Breast epithelium (tissue), 4 donors: ENCODE results near the gene STIM1. TPM values are rescaled to one million over a fixed set of nuclear protein-coding genes. Genes with fewer than 3 reads are reported as not detected.

Source experiments
- DNase-seq, 2 donors: peaks; one replicate each; pipeline ENCODE4 v3.0.0-alpha.2; 2019; ENCODE audit warnings: low spot score in 2 of 2
- H3K27ac ChIP-seq, 2 donors: fragments of 200-600 bp; sonication (generic) in 1 of 2; one replicate each; pipeline ENCODE4 v1.5.1; 2016 to 2019; ENCODE audit warnings: mild to moderate bottlenecking in 1 of 2
- H3K27me3 ChIP-seq, 2 donors: fragments of 200-600 bp; sonication (generic) in 1 of 2; one replicate each; pipeline versions ENCODE4 v1.5.1 to v1.6.0; 2017 to 2019; ENCODE audit warnings: control low read depth in 1 of 2, mild to moderate bottlenecking in 1 of 2
- H3K36me3 ChIP-seq: fragments of 200-600 bp; one replicate; pipeline ENCODE4 v1.5.1; 2019
- H3K4me1 ChIP-seq, 2 donors: fragments of 200-600 bp; sonication (generic); one replicate each; pipeline ENCODE4 v1.5.1; 2016 to 2019; ENCODE audit warnings: control low read depth in 1 of 2
- H3K4me3 ChIP-seq, 3 donors: fragments of 200-600 bp; sonication (generic); 1 replicate in 2 of 3; 2 replicates in 1 of 3; pipeline ENCODE4 v1.5.1; 2016 to 2019; ENCODE audit warnings: mild to moderate bottlenecking in 3 of 3, moderate library complexity in 2 of 3
- H3K9me3 ChIP-seq, 2 donors: fragments of 200-600 bp; sonication (generic) in 1 of 2; one replicate each; pipeline ENCODE4 v1.5.1; 2016 to 2019; ENCODE audit warnings: control low read depth in 1 of 2
- POLR2A ChIP-seq: fragments of 450-650 bp; IDR thresholded peaks from one replicate; pipeline ENCODE4 v1.6.1; 2016; ENCODE audit warnings: antibody characterized with exemption, mild to moderate bottlenecking, moderate library complexity
- POLR2AphosphoS5 ChIP-seq, 3 donors: sonication (generic); formaldehyde crosslinking; IDR thresholded peaks; one replicate each; pipeline ENCODE4 v1.6.1; 2017; ENCODE audit warnings: antibody characterized with exemption in 3 of 3
- intact Hi-C: fragments of 100-400 bp; cut with DNase I; formaldehyde crosslinking; loops from one replicate; pipeline ENCODE4 v1.15.1; 2023; ENCODE audit warnings: low total_unique reads
- total RNA-seq, 3 donors: library from RNA; depleted of rRNA; stranded (reverse); fragments of >200 nt; gene quantifications; one replicate each; pipeline ENCODE4 v1.1.0, GENCODE V29; 2016
- TF ChIP-seq, protein P1 (sequence below), 3 donors: fragments of 450-650 bp; IDR thresholded peaks; one replicate each; pipeline ENCODE4 v1.5.1; 2016 to 2017; ENCODE audit warnings: antibody characterized with exemption in 3 of 3, mild to moderate bottlenecking in 3 of 3, moderate library complexity in 3 of 3

STIM1 gene
- total RNA-seq, 3 donors from 2014 or later, result 44.2 to 68.2 (median 47.9) TPM

DNA sequence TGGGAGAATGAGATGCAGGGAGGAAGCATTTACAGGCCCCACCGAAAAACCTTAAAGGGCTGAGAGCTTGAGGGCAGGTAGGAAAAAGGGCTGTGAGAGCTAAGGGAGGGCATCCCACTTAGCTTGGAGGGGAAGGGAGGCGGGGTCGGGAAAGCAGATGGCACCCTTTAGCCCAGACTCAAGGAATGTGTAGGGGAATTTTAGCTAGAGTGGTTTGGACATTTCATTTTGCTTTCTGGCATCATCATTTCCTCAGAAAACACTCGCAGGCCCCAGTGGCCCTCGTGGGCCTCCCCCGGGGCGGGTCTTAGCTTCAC, 846 bp upstream of the STIM1 start:
- TF ChIP-seq, protein P1, sequence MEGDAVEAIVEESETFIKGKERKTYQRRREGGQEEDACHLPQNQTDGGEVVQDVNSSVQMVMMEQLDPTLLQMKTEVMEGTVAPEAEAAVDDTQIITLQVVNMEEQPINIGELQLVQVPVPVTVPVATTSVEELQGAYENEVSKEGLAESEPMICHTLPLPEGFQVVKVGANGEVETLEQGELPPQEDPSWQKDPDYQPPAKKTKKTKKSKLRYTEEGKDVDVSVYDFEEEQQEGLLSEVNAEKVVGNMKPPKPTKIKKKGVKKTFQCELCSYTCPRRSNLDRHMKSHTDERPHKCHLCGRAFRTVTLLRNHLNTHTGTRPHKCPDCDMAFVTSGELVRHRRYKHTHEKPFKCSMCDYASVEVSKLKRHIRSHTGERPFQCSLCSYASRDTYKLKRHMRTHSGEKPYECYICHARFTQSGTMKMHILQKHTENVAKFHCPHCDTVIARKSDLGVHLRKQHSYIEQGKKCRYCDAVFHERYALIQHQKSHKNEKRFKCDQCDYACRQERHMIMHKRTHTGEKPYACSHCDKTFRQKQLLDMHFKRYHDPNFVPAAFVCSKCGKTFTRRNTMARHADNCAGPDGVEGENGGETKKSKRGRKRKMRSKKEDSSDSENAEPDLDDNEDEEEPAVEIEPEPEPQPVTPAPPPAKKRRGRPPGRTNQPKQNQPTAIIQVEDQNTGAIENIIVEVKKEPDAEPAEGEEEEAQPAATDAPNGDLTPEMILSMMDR (IDR thresholded peaks at IDR 0.05), result no peak
- TF ChIP-seq POLR2A (no peak), POLR2AphosphoS5 (IDR thresholded peaks at IDR 0.05) (no peak)
- no peaks in the 10 kb centered on the region for H3K27me3 ChIP-seq
- DNase-seq, result no peak
- no peaks in the 10 kb centered on the region for H3K9me3 ChIP-seq
- H3K4me3 ChIP-seq, result peak overlapping the region; percentile 72 to 85 (median 82)
- intact Hi-C loops, result no loop called here
- peaks cover 0 to 18% of the 10 kb centered on the region in 2 donors for H3K4me1 ChIP-seq
- H3K36me3 ChIP-seq, result no peaks in the 10 kb centered on the region
- peak overlapping the region; percentile 92 to 97 for H3K27ac ChIP-seq

DNA sequence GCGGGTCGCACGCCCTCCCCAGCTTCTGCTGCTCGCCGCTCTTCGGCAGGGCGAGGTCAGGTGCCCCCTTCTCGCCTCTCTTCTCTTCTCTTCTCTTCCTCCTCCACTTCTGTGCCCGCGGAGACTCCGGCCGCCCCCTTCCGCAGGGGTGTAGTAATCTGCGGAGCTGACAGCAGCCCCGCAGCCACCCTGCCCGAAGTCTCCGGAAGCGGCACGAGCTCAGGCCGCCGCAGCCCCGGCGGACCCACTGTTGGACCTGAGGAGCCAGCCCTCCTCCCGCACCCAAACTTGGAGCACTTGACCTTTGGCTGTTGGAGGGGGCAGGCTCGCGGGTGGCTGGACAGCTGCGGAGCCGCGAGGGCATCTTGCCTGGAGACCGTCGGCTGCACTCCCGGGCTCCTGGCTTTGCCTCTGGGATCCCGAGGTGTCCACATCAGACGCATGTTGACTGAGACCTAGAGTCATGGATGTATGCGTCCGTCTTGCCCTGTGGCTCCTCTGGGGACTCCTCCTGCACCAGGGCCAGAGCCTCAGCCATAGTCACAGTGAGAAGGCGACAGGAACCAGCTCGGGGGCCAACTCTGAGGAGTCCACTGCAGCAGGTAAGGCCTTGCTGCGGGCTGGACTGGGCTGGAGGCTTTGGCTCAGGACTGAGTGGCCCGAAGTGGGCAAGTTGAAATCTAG, 486 bp downstream of the STIM1 start:
- Histone ChIP-seq H3K36me3 (no peaks in the 10 kb centered on the region), H3K9me3 (no peaks in the 10 kb centered on the region), H3K4me1 (peaks cover 0 to 26% of the 10 kb centered on the region in 2 donors), H3K27me3 (no peaks in the 10 kb centered on the region), H3K27ac (peak overlapping the region; percentile 92 to 97), H3K4me3 (peak overlapping the region; percentile 72 to 85 (median 82))
- intact Hi-C loops, result loop anchor here (5.0 kb wide), 1 partner anchor 211 kb away; no protein-coding TSS in a partner anchor
- TF ChIP-seq POLR2AphosphoS5 (IDR thresholded peaks at IDR 0.05), result no peak
- no peak for TF ChIP-seq POLR2A
- TF ChIP-seq, protein P1 (IDR thresholded peaks at IDR 0.05), result no peak
- DNase-seq, result no peak

DNA sequence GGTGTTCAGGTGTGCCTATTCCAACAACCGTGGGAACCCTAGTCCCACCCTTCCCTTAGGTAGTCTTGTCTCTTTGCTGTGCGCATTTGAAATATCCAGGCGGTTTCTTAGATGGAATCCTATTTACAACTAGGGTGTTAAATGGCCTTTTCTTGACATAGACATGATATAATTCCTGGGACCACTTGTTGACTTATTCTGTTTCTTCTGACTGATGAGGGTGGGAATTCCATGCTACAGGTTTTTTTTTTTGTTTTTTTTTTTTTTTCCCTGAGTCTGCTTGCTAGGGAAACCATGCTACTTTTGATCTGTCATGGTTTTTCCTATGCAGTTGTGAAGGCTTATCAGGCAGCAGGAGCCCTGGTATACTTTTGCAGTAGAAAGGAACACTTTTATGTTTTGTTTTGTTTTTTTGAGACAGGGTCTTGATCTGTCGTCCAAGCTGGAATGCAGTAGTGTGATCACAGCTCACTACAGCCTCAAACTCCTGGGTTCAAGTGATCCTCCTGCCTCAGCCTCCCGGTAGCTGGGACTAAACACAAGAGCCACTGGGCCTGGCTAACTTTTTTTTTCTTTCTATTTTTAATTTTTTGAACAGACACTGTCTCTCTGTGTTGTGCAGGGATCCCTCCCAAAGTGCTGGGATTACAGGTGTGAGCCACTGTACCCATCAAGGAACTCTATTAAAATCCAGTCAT, 1.5 kb downstream of the STIM1 start:
- H3K9me3 ChIP-seq, result no peaks in the 10 kb centered on the region
- peak overlapping the region; percentile 92 to 97 for H3K27ac ChIP-seq
- no peak for DNase-seq
- TF ChIP-seq POLR2A (no peak), POLR2AphosphoS5 (IDR thresholded peaks at IDR 0.05) (no peak)
- TF ChIP-seq, protein P1 (IDR thresholded peaks at IDR 0.05), result no peak
- no peaks in the 10 kb centered on the region for H3K36me3 ChIP-seq
- intact Hi-C loops, result loop anchor here (5.0 kb wide), 1 partner anchor 210 kb away; no protein-coding TSS in a partner anchor
- peak overlapping the region; percentile 72 to 85 (median 82) for H3K4me3 ChIP-seq
- peaks cover 0 to 26% of the 10 kb centered on the region in 2 donors for H3K4me1 ChIP-seq
- no peaks in the 10 kb centered on the region for H3K27me3 ChIP-seq

DNA sequence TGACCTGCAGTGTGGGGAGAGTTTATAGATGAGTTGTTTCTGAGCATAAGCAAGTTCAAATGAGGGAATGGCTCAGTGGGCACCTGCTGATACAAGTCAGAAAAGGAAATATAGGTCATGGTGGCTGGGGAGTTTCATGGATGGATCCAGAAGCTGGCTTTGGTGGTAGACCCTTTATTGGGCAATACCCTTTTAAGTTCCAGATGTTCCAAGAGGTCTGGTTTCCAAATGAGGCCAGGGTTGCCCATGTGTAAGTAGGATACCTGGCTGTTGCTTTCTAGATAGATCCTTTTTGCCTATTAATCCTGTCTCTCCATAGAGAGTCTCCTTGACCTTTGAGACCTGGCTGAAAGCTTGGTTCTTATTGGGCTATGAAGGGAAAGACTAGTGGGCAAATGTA, 2.2 kb downstream of the STIM1 start:
- intact Hi-C loops, result loop anchor here (5.0 kb wide), 1 partner anchor 210 kb away; no protein-coding TSS in a partner anchor
- peak overlapping the region in 1 of 2 donors; percentile 3 for H3K27ac ChIP-seq
- no peaks in the 10 kb centered on the region for H3K27me3 ChIP-seq
- H3K9me3 ChIP-seq, result no peaks in the 10 kb centered on the region
- no peak for DNase-seq
- no peaks in the 10 kb centered on the region for H3K36me3 ChIP-seq
- peak overlapping the region; percentile 72 to 85 (median 82) for H3K4me3 ChIP-seq
- TF ChIP-seq POLR2A (no peak), POLR2AphosphoS5 (IDR thresholded peaks at IDR 0.05) (no peak)
- TF ChIP-seq, protein P1 (IDR thresholded peaks at IDR 0.05), result no peak
- peaks cover 0 to 26% of the 10 kb centered on the region in 2 donors for H3K4me1 ChIP-seq

DNA sequence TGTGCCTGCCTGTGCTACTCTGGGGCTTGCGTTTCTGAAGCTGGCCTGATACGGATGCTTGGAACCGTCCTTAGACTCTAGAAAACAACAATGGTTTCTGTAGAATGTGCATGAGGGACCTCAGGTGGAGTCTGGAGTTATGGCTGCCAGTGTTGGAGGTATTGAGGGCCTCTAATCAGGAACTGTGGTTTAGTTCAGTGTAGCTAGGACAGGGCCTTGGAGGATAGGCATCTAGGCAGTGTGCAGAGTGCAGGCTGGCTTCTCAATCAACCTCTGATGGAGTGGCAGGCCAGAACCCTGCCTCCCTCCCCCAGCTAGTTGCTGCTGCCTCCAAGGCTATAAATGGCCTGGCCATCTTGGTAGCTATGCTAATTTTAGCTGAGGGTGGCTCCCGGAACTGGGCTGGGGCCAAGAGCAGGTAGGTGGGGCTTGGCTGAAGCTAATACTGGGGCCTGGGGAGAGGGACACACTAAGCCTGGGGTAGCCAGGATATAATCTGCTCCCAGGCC, 4.0 kb downstream of the STIM1 start:
- Histone ChIP-seq H3K4me3 (peak overlapping the region in 2 of 3 donors; percentile 1 to 55), H3K4me1 (peaks cover 0 to 26% of the 10 kb centered on the region in 2 donors), H3K27ac (peak overlapping the region in 1 of 2 donors; percentile 46), H3K36me3 (no peaks in the 10 kb centered on the region), H3K27me3 (no peaks in the 10 kb centered on the region), H3K9me3 (no peaks in the 10 kb centered on the region)
- TF ChIP-seq, protein P1 (IDR thresholded peaks at IDR 0.05), result no peak
- TF ChIP-seq POLR2AphosphoS5 (IDR thresholded peaks at IDR 0.05) (no peak), POLR2A (no peak)
- intact Hi-C loops, result loop anchor here (5.0 kb wide), 1 partner anchor 208 kb away; no protein-coding TSS in a partner anchor
- no peak for DNase-seq
